Cardiac septum (tissue), 1 donor: Measurements from ENCODE around the gene ST6GALNAC1. TPM values are rescaled to one million over a fixed set of nuclear protein-coding genes. Genes with fewer than 3 reads are reported as not detected.
A peak's percentile ranks its signal among the peaks of the same experiment; 100 is the strongest.

Experiments used
- DNase-seq: peaks from one replicate; pipeline ENCODE4 v3.0.0-alpha.2; 2020; ENCODE audit warnings: low spot score
- intact Hi-C: fragments of 100-400 bp; cut with DNase I; formaldehyde crosslinking; loops from one replicate; pipeline ENCODE4 v1.14.0; 2022
- total RNA-seq: library from RNA; stranded (reverse); fragmentation: NEBNext Ultra II Directional; extraction: Animal tissue kit (Norgen Biotek cat#: 25700); gene quantifications from one replicate; pipeline ENCODE4 v1.2.1, GENCODE V29; 2021
- donor health status: DM: no; HTN: no; CAD: no.

ST6GALNAC1 gene
- total RNA-seq, 1 donor from 2014 or later, result 1.9 TPM

- peak; percentile 44 for DNase-seq
- intact Hi-C loops, result loop anchor here (10.0 kb wide), 1 partner anchor 54 kb away; no protein-coding TSS in a partner anchor
These were observed 34.8 kb upstream of the ST6GALNAC1 start for GRCh38 chr17:76678330-76678729.

- intact Hi-C loops, result loop anchor here (10.0 kb wide), 1 partner anchor 53 kb away; no protein-coding TSS in a partner anchor
- no peak for DNase-seq
These were observed 33.8 kb upstream of the ST6GALNAC1 start for GRCh38 chr17:76677406-76677805.

GRCh38 chr17:76676629-76677028 is 33.1 kb upstream of the ST6GALNAC1 start:
- no peak for DNase-seq
- intact Hi-C loops, result loop anchor here (10.0 kb wide), 1 partner anchor 52 kb away; no protein-coding TSS in a partner anchor

GRCh38 chr17:76675648-76676047 is 32.1 kb upstream of the ST6GALNAC1 start:
- DNase-seq, result no peak
- intact Hi-C loops, result loop anchor here (10.0 kb wide), 1 partner anchor 51 kb away; no protein-coding TSS in a partner anchor

- DNase-seq, result no peak
- intact Hi-C loops, result loop anchor here (5.0 to 10.0 kb wide), 2 partner anchors 38 to 50 kb away; partner anchors contain the start of gene MXRA7
These were observed 31.0 kb upstream of the ST6GALNAC1 start for GRCh38 chr17:76674600-76674999.

DNA sequence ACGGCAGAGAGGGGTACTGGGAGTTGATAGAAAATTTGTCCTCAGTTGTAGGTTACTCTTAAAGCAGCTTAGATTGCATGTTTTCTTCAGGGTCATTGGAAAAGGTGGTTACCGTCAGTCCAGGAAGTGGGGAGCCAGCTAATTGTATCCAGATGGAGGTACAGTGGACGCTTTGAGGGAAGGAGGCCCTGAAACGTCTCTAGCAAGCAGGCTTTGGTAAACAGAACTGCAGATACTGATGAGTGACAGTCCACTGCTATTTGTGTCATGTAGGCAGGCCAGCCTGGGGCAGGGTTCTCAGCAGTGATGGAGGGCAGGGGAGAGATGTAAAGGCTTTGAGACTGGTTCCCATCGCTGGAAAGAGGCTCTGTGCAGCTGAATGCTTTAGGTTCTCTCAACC is 30.2 kb upstream of the ST6GALNAC1 start:
- intact Hi-C loops, result loop anchor here (5.0 to 10.0 kb wide), 2 partner anchors 39 to 49 kb away; partner anchors contain the start of gene MXRA7

DNA sequence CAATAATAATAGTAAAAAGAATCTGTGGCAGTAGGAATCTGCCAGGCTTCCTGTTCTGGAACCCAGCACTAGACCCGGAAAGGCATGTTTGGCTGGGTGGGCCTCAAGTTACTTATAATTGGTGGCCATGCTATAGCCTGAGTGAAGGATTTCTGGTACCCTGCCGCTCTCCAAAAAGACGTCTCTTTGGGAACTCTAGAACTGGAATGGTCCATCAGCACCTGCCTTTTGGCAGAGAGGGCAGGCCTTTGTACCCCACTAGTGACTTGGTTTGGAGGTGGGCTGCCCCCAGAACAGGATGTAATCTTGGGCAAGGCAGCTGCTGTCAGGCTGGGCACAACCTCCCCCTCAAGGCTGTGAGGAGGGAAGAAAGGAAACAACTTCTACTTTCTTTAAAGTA is 29.3 kb upstream of the ST6GALNAC1 start:
- intact Hi-C loops, result loop anchor here (5.0 to 10.0 kb wide), 2 partner anchors 39 to 48 kb away; partner anchors contain the start of gene MXRA7
- DNase-seq, result no peak

More for the DNA sequence above, 30.2 kb upstream of the ST6GALNAC1 start:
- DNase-seq, result no peak

DNA sequence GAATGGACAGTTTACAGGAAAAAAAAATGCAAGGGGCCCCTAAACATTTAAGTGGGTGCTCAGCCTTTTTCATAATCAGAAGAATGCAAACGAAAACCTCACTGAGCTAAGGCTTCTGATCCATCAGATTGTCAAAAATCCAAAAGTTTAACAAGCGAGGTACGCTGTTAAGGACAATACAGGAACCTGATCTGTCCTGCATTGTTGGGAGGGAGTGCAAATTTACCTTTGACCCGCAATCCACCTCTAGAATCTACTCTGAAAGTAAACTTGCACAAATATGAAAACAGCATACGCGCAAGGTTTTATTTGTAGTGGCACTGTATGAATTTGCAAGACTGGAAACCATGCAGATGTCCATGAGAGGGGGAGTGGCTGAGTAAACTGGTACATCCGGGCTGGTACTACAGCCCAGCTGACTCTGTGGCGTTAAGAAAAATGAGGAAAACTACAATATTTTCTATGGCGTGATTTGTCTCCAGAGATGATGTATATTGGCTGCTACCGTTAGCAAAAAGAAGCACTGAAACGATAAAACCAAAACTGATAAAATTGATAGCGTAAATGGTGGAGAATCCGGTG is 28.8 kb upstream of the ST6GALNAC1 start:
- intact Hi-C loops, result loop anchor here (5.0 to 10.0 kb wide), 2 partner anchors 40 to 48 kb away; partner anchors contain the start of gene MXRA7
- DNase-seq, result no peak

GRCh38 chr17:76671912-76672262 is 28.3 kb upstream of the ST6GALNAC1 start:
- intact Hi-C loops, result loop anchor here (5.0 to 10.0 kb wide), 2 partner anchors 40 to 47 kb away; partner anchors contain the start of gene MXRA7
- DNase-seq, result no peak

DNA sequence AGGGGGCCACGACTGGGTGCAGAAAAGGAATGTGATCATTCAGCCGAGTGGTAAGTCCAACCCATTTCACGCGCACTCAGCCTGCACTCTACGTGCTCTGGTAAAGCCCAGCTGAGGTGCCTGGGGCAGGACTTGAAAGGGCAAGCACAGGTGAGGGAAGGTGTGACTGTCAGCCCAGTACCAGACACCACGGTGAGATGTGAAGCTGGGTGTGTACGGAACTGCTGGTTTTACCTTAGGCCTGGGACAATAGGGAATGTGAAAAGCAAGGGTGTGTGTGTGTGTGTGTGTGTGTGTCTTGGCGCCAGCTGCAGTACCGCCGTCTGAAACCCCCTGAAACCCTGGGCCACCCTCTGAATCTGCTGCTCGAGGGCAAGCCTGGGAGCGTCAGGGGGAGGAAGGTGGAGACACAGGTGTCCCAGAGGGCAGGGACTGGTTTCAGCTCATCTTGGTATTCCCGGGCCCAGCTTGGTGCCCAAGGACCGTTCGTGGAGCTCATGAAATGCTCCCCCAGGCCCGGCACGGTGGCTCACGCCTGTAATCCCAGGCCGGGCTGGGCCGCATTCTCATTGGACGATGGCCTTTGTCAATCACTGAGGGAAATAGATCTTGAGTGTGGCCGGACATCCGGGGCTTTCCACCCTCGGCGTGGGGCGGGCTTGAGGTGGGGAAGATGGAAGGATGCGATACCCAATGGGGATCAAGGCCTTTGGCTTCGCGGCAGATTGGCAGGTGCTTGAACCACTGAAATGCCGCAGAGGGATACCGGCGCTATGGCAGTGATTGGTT is 27.8 kb upstream of the ST6GALNAC1 start:
- DNase-seq, result peak; percentile 100
- intact Hi-C loops, result loop anchor here (5.0 to 10.0 kb wide), 2 partner anchors 41 to 47 kb away; partner anchors contain the start of gene MXRA7

DNA sequence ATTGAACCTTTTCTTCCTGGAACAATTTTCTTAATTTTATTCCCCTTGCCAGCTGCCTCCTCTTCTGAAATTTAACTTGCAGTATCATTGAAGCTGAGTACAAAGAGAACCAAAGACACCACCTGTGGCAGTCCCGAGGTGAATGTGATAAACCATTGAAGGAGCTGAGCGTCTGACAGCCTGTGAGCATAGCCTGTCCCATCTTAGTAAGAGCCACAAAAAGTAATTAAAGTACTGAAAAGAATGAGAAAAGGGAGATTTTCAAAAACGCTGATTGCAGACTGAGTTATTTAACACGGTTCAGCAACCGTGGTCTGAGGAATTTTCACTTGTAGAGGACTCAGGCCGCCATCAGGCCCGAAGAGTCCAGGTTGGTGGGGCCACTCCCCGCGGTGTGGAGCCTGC is 27.2 kb upstream of the ST6GALNAC1 start:
- intact Hi-C loops, result loop anchor here (5.0 to 10.0 kb wide), 2 partner anchors 42 to 46 kb away; partner anchors contain the start of gene MXRA7
- no peak for DNase-seq

- intact Hi-C loops, result loop anchor here (5.0 to 10.0 kb wide), 2 partner anchors 42 to 45 kb away; partner anchors contain the start of gene MXRA7
- no peak for DNase-seq
These were observed 26.6 kb upstream of the ST6GALNAC1 start for GRCh38 chr17:76670020-76670717.

GRCh38 chr17:76667786-76668453 is 24.4 kb upstream of the ST6GALNAC1 start:
- DNase-seq, result no peak
- intact Hi-C loops, result no loop called here

DNA sequence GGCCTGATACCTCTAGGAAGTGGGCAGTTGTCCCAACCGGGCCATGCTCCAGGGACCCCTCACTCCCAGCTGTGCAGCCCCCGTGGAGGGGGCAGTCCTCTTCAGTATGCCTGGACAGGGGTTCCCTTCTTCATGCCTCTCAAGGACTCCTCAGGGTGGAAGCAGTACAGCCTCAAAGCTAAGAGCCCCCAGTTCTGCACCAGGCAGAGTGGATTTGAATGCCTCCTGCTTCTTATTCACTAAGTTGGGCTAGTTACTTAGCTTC is 23.9 kb upstream of the ST6GALNAC1 start:
- no peak for DNase-seq
- intact Hi-C loops, result no loop called here

DNA sequence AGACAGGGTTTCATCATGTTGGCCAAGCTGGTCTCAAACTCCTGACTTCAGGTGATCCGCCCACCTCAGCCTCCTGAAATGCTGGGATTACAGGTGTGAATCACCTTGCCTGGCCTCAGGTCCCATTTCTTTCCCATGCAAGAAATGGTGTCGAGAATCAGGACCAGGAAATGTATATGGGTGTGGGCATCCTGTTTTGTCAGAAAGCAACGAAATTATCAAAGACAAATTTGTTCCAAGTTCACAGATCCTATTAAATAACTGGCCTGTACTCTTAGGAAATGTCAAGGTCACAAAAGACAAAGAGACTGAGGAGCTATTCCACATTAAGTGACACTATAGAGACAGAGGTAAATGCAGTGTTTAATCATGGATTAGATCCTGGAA is 17.1 kb upstream of the ST6GALNAC1 start:
- intact Hi-C loops, result no loop called here

DNA sequence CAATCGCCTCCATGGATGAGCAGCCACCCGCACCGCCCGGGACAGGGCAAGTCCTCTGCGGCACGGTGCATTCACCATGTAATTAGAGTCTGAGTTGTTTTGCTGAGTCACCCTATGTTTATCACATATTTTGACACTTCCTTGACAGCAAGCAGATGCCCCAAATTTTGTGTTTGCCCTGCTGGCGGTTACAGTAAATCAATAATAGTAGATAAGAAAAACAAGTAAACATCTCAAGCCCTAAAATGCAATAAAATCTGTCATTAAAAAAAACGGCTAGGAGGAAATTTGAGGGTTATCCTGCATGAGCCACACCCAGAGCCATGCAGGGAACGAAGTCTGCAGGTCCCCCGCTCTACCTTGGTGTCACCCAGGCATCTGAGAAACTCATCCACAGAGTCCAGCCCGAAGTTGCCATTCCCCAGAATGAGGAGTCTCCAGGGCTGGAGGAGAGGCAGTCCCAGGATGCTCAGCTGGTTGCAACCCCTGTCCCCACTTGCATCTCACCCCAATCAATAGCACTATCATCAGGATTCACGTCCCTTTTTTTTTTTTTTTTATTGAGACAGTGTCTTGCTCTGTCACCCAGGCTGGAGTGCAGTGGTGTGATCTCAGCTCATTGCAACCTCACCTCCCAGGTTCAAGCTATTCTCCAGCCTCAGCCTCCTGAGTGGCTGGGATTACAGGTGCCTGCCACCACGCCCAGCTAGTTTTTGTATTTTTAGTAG is 16.5 kb upstream of the ST6GALNAC1 start:
- DNase-seq, result no peak
- intact Hi-C loops, result no loop called here

More for the DNA sequence above, 17.1 kb upstream of the ST6GALNAC1 start:
- DNase-seq, result no peak

DNA sequence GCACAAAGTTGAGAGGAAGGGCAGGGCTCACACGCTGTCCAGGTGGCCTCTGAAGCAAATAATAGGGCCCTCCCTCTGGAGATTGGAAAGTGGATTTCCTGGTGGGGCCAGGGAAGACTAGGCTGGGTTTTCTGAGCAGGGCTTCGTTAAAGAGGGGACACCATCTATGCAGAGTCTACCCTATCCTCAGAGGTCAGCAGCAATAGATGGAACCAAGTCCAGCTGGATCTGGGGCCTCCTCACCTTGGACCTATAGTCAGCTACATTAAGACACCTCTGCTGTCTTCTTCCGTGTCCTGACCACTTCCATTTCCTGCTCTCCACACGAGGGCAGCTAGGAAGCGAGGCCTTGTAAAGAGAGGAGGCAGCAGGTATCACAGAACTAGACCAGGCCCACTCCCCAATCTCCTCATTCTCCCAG is 14.7 kb upstream of the ST6GALNAC1 start:
- intact Hi-C loops, result no loop called here
- no peak for DNase-seq

- intact Hi-C loops, result no loop called here
- DNase-seq, result no peak
These were observed 14.1 kb upstream of the ST6GALNAC1 start for GRCh38 chr17:76657505-76658241.
